Uterus (tissue), 2 donors: ENCODE measurements around the gene SDK2.

Experiments used
- POLR2A ChIP-seq, 2 donors: fragments of 450-650 bp; IDR thresholded peaks; one replicate each; pipeline ENCODE4 v1.6.1; 2016; ENCODE audit warnings: antibody characterized with exemption in 2 of 2, mild to moderate bottlenecking in 1 of 2, moderate library complexity in 1 of 2
- TF ChIP-seq, protein P1 (sequence below), 4 experiments: fragments of 200-600 bp in 2 of 4; fragments of 450-650 bp in 2 of 4; sonication (generic) in 2 of 4; IDR thresholded peaks; one replicate each; pipeline ENCODE4 v1.5.1; 2016 to 2019; ENCODE audit warnings: antibody characterized with exemption in 4 of 4, mild to moderate bottlenecking in 2 of 4, moderate library complexity in 1 of 4

- TF ChIP-seq, protein P1, sequence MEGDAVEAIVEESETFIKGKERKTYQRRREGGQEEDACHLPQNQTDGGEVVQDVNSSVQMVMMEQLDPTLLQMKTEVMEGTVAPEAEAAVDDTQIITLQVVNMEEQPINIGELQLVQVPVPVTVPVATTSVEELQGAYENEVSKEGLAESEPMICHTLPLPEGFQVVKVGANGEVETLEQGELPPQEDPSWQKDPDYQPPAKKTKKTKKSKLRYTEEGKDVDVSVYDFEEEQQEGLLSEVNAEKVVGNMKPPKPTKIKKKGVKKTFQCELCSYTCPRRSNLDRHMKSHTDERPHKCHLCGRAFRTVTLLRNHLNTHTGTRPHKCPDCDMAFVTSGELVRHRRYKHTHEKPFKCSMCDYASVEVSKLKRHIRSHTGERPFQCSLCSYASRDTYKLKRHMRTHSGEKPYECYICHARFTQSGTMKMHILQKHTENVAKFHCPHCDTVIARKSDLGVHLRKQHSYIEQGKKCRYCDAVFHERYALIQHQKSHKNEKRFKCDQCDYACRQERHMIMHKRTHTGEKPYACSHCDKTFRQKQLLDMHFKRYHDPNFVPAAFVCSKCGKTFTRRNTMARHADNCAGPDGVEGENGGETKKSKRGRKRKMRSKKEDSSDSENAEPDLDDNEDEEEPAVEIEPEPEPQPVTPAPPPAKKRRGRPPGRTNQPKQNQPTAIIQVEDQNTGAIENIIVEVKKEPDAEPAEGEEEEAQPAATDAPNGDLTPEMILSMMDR (IDR thresholded peaks at IDR 0.05): no peak
- no peak for TF ChIP-seq POLR2A (IDR thresholded peaks at IDR 0.05)
Measured at GRCh38 chr17:73648974-73649373, 4.7 kb upstream of the SDK2 start.
